A673 (cell line): ENCODE results near the gene NRXN3.

Experiments used
- CTCF ChIP-seq: fragments of 300-800, 200-600 bp; sonication (generic); conservative IDR thresholded peaks from 2 replicates; pipeline ENCODE4 v1.5.1; 2017; ENCODE audit warnings: low read depth, mild to moderate bottlenecking, antibody characterized with exemption, low read length, moderate library complexity, mixed read lengths
- EZH2 ChIP-seq: fragments of 200-600 bp; sonication (generic); IDR thresholded peaks from 2 replicates; pipeline ENCODE4 v1.6.1; 2017; ENCODE audit warnings: borderline replicate concordance, low read depth, mild to moderate bottlenecking, mixed read lengths, antibody characterized with exemption, low read length; ENCODE audit not compliant: poor library complexity, severe bottlenecking

- TF ChIP-seq CTCF (no peak), EZH2 (no peak)
Measured at GRCh38 chr14:79331830-79332229, 1161.7 kb downstream of the NRXN3 start.
